OCI-LY3 (cell line): ENCODE results near the gene CD274.
"Not testable (repeated sequence)": the region's sequence is repeated elsewhere in the genome, so short reads cannot be mapped to it uniquely, and the experiment has no call there.

Source experiments
- H2AFZ ChIP-seq: fragments of 200-600, 300-600 bp; shearing (Covaris generic); 2 replicates; pipeline ENCODE4 v1.6.0; 2014; ENCODE audit warnings: antibody characterized with exemption, low read depth, low read length
- H3K27ac ChIP-seq: fragments of 200-600, 300-600 bp; sonication (generic); 2 replicates; pipeline ENCODE4 v1.5.1; 2014; ENCODE audit warnings: mild to moderate bottlenecking, low read length, moderate library complexity, mixed read lengths
- H3K27me3 ChIP-seq: fragments of 200-600, 300-600 bp; sonication (generic); 2 replicates; pipeline ENCODE4 v1.6.1; 2014; ENCODE audit warnings: low read depth, low read length, mixed read lengths
- H3K36me3 ChIP-seq: fragments of 200-600, 300-600 bp; sonication (generic); replicated peaks from 2 replicates; pipeline ENCODE3; 2014; ENCODE audit warnings: low read depth, low read length, mixed read lengths
- H3K4me1 ChIP-seq: fragments of 300-600, 200-600 bp; sonication (generic); 2 replicates; pipeline ENCODE4 v1.6.1; 2014; ENCODE audit warnings: low read length, mixed read lengths
- H3K4me2 ChIP-seq: fragments of 200-600, 300-600 bp; sonication (generic); 2 replicates; pipeline ENCODE4 v1.6.1; 2014; ENCODE audit warnings: low read length, mixed read lengths
- H3K4me3 ChIP-seq: fragments of 300-600, 200-600 bp; sonication (generic); 2 replicates; pipeline ENCODE4 v1.5.1; 2014; ENCODE audit warnings: antibody characterized with exemption, mild to moderate bottlenecking, low read length, moderate library complexity
- H3K79me2 ChIP-seq: fragments of 300-600, 200-600 bp; shearing (Covaris generic); 2 replicates; pipeline ENCODE4 v1.6.1; 2014; ENCODE audit warnings: mild to moderate bottlenecking, low read length, mixed read lengths
- H3K9ac ChIP-seq: fragments of 300-600, 200-600 bp; shearing (Covaris generic); 2 replicates; pipeline ENCODE4 v1.6.0; 2014; ENCODE audit warnings: mild to moderate bottlenecking, low read length, moderate library complexity
- H3K9me3 ChIP-seq: fragments of 200-600, 300-600 bp; shearing (Covaris generic); 2 replicates; pipeline ENCODE4 v1.6.1; 2014; ENCODE audit warnings: low read length, mixed read lengths; ENCODE audit not compliant: insufficient read depth
- H4K20me1 ChIP-seq: fragments of 200-600, 300-600 bp; sonication (generic); 2 replicates; pipeline ENCODE4 v1.6.1; 2016; ENCODE audit warnings: low read length, mixed read lengths; ENCODE audit not compliant: insufficient read depth
- CTCF ChIP-seq: fragments of 200-600, 300-600 bp; sonication (generic); IDR thresholded peaks from 2 replicates; pipeline ENCODE4 v1.5.1; 2014; ENCODE audit warnings: antibody characterized with exemption, low read length, low read depth
- EZH2phosphoT487 ChIP-seq: fragments of 200-600 bp; shearing (Covaris generic); IDR thresholded peaks from 2 replicates; pipeline ENCODE4 v1.6.1; 2018; ENCODE audit warnings: antibody characterized with exemption, mixed run types, low read depth

The CD274 gene

DNA sequence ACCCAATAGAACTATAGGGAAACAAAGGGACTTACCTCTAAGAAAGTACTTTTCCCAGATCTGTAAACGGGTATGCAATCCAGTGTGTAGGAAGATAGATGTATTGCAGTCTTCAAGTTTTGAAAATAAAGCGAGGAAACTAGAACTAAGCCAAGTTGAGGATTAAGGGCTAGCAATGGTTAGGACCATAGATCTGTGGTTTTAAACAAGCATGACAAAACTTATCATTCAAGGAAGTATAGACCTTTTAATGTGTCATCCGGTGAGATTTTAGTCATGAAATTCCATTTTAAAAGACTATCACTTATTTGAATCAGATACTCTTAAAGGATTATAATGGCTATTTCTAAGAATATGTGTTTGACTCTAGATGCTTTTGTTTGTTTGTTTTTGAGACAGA lies 20.5 kb downstream of the CD274 start:
- Histone ChIP-seq H3K27ac (no peak overlapping the region), H3K4me2 (no peak overlapping the region), H3K36me3 (peaks cover under 1% of the 10 kb centered on the region), H4K20me1 (no peaks in the 10 kb centered on the region), H3K4me1 (peaks cover 9% of the 10 kb centered on the region), H3K27me3 (no peaks in the 10 kb centered on the region), H3K4me3 (no peak overlapping the region), H3K9me3 (no peaks in the 10 kb centered on the region), H2AFZ (no peak overlapping the region), H3K79me2 (no peaks in the 10 kb centered on the region), H3K9ac (no peak overlapping the region)
- TF ChIP-seq CTCF (no peak), EZH2phosphoT487 (no peak)

DNA sequence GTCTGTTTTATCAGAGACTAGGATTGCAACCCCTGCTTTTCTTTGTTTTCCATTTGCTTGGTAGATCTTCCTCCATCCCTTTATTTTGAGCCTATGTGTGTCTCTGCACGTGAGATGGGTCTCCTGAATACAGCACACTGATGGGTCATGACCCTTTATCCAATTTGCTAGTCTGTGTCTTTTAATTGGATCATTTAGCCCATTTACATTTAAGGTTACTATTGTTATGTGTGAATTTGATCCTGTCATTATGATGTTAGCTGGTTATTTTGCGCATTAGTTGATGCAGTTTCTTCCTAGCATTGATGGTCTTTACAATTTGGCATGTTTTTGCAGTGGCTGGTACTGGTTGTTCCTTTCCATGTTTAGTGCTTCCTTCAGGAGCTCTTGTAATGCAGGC lies 25.3 kb downstream of the CD274 start:
- not testable (repeated sequence) for H2AFZ ChIP-seq, H3K9ac ChIP-seq, H3K27me3 ChIP-seq, H3K36me3 ChIP-seq, H3K4me3 ChIP-seq, H3K9me3 ChIP-seq, H3K79me2 ChIP-seq, H3K27ac ChIP-seq, H4K20me1 ChIP-seq, H3K4me2 ChIP-seq
- H3K4me1 ChIP-seq = peaks cover 26% of the 10 kb centered on the region

DNA sequence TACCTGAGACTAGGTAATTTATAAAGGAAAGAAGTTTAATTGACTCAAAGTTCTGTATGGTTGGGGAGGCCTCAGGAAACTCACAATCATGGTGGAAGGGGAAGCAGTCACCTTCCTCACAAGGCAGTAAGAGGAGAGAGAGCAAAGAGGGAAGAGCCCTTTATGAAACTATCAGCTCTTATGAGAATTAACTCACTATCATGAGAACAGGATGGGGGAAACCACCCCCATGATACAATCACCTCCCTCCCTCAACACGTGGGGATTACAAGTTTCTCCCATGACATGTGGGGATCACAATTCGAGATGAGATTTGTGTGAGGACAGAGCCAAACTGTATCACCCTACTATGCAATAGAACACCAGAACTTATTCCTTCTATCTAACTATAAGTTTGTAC lies 27.9 kb downstream of the CD274 start:
- Histone ChIP-seq H4K20me1 (no peaks in the 10 kb centered on the region), H3K4me1 (peaks cover 43% of the 10 kb centered on the region), H3K79me2 (no peaks in the 10 kb centered on the region)

GRCh38 chr9:5479994-5480694 lies 29.8 kb downstream of the CD274 start:
- TF ChIP-seq CTCF = no peak
- no peak for TF ChIP-seq EZH2phosphoT487
- H4K20me1 ChIP-seq = no peaks in the 10 kb centered on the region
- peaks cover 43% of the 10 kb centered on the region for H3K4me1 ChIP-seq
- H3K27ac ChIP-seq = peak overlapping the region; percentile 58
- peak overlapping the region; percentile 73 for H3K4me2 ChIP-seq
- no peaks in the 10 kb centered on the region for H3K36me3 ChIP-seq
- peak overlapping the region; percentile 39 for H3K4me3 ChIP-seq
- H3K79me2 ChIP-seq = no peaks in the 10 kb centered on the region
- H3K27me3 ChIP-seq = no peaks in the 10 kb centered on the region
- H3K9me3 ChIP-seq = no peaks in the 10 kb centered on the region
- H3K9ac ChIP-seq = peak overlapping the region; percentile 29; the same call in 1 of the 2 replicates
- H2AFZ ChIP-seq = no peak overlapping the region

More for the DNA sequence above, 27.9 kb downstream of the CD274 start:
- H3K9ac ChIP-seq = no peak overlapping the region
- H2AFZ ChIP-seq = no peak overlapping the region
- no peak overlapping the region for H3K4me3 ChIP-seq
- H3K27me3 ChIP-seq = no peaks in the 10 kb centered on the region
- H3K4me2 ChIP-seq = no peak overlapping the region
- no peaks in the 10 kb centered on the region for H3K9me3 ChIP-seq
- TF ChIP-seq CTCF (no peak), EZH2phosphoT487 (no peak)
- H3K36me3 ChIP-seq = no peaks in the 10 kb centered on the region
- peak overlapping the region; percentile 34; the same call in 1 of the 2 replicates for H3K27ac ChIP-seq
